ENCODE measurements around the gene HSPA8.

DNA sequence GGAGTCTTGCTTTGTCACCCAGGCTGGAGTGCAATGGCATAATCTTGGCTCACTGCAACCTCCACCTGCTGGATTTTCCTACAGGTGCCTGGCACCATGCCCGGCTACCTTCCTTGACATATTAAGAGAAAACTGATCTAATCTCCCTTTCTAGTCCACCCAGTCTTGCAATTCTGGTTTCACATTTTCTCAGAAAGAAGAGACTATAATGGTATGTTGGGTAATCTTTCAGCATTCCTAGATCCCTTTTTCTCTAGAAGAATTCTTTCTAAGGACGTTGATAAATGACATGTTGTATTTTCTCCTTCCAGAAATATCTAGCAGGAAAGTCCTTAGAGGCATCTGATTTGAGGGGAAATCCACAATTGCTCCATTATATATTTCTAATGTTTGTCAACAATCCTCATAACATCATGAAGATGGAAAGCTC is 10.4 kb upstream of the HSPA8 start:
- TF ChIP-seq POLR2AphosphoS5 (IDR thresholded peaks at IDR 0.05) (no peak), EP300 (IDR thresholded peaks at IDR 0.05) (no peak), POLR2A (IDR thresholded peaks at IDR 0.05) (no peak)
- TF ChIP-seq, protein P1, sequence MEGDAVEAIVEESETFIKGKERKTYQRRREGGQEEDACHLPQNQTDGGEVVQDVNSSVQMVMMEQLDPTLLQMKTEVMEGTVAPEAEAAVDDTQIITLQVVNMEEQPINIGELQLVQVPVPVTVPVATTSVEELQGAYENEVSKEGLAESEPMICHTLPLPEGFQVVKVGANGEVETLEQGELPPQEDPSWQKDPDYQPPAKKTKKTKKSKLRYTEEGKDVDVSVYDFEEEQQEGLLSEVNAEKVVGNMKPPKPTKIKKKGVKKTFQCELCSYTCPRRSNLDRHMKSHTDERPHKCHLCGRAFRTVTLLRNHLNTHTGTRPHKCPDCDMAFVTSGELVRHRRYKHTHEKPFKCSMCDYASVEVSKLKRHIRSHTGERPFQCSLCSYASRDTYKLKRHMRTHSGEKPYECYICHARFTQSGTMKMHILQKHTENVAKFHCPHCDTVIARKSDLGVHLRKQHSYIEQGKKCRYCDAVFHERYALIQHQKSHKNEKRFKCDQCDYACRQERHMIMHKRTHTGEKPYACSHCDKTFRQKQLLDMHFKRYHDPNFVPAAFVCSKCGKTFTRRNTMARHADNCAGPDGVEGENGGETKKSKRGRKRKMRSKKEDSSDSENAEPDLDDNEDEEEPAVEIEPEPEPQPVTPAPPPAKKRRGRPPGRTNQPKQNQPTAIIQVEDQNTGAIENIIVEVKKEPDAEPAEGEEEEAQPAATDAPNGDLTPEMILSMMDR (IDR thresholded peaks at IDR 0.05): no peak

All from gastroesophageal sphincter (tissue), 3 donors.